ENCODE measurements around the gene SGO2. TPM values are rescaled to one million over a fixed set of nuclear protein-coding genes. Genes with fewer than 3 reads are reported as not detected.

SGO2 gene
- total and polyA plus RNA-seq, 9 of the 15 experiments (the other 6 are each of a cell fraction or from before 2014, with no cell fraction given), result 14.5 to 25.9 (median 16.6) TPM

DNA sequence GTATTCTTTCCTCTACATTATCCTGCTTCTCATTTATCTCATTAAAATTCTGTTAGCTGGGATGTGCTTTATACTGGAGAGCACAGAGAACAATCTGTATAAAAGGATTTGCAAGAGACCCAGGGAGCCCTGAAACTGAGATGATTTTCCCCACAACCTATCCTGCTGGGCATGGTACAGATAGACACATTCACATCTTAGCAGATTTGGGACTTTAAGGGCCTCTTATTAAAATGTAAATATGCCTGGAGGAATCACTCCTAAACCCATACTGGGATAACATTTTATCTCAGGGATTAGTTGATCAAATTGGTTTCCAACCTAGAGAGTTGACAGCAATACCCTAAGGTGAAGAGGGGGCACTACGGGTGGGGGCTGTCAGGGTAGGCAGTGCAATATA, 105.3 kb downstream of the SGO2 start:
- no peaks in the 10 kb centered on the region for H4K20me1 ChIP-seq (replicated peaks; ENCODE audit: control insufficient read depth, insufficient read depth, low read length)
- no peak overlapping the region for H3K9ac ChIP-seq (ENCODE audit: insufficient read depth in 1 of 2, low read depth in 2 of 2, low read length in 2 of 2)
- BruUV-seq (replicated peaks), result no TSS peak
- H2AFZ ChIP-seq (ENCODE audit: low read depth, low read length), result no peak overlapping the region
- FAIRE-seq, result no peak
- no peaks in the 10 kb centered on the region for H3K9me1 ChIP-seq (ENCODE audit: control insufficient read depth, insufficient read depth, low read length)
- H3K4me3 ChIP-seq, result no peak overlapping the region
- H3K4me2 ChIP-seq (ENCODE audit: insufficient read depth, low read length), result no peak overlapping the region
- no peaks in the 10 kb centered on the region for H3K79me2 ChIP-seq (ENCODE audit: control insufficient read depth, insufficient read depth, low read length)
- no peaks in the 10 kb centered on the region; a peak in 2 of 5 replicates for H3K4me1 ChIP-seq (replicated peaks in 1 of 2; ENCODE audit: control insufficient read depth in 2 of 2, insufficient read depth in 2 of 2, low read length in 2 of 2)
- no peak overlapping the region for H3K27ac ChIP-seq (ENCODE audit: extremely low read depth, low read depth, low read length)
- DNase-seq (ENCODE audit: extremely low read depth in 1 of 4, low spot score in 3 of 4), result no peak
- 10% methylated on average over 1 of the region's 1 CpG for WGBS (ENCODE audit: insufficient coverage, low coverage, missing lambda C conversion rate)
- no peak for TF ChIP-seq FOS (IDR thresholded peaks at IDR 0.05; ENCODE audit: extremely low read depth, insufficient read length)
- no peak for TF ChIP-seq HNRNPK (IDR thresholded peaks at IDR 0.05; ENCODE audit: low read depth, low read length, poor library complexity, severe bottlenecking)
- TF ChIP-seq POLR2G (IDR thresholded peaks at IDR 0.05; ENCODE audit: low read depth, low read length), result no peak
- TF ChIP-seq ERF (CRISPR knock-in tag; IDR thresholded peaks at IDR 0.05), result no peak
- TF ChIP-seq, protein P1, sequence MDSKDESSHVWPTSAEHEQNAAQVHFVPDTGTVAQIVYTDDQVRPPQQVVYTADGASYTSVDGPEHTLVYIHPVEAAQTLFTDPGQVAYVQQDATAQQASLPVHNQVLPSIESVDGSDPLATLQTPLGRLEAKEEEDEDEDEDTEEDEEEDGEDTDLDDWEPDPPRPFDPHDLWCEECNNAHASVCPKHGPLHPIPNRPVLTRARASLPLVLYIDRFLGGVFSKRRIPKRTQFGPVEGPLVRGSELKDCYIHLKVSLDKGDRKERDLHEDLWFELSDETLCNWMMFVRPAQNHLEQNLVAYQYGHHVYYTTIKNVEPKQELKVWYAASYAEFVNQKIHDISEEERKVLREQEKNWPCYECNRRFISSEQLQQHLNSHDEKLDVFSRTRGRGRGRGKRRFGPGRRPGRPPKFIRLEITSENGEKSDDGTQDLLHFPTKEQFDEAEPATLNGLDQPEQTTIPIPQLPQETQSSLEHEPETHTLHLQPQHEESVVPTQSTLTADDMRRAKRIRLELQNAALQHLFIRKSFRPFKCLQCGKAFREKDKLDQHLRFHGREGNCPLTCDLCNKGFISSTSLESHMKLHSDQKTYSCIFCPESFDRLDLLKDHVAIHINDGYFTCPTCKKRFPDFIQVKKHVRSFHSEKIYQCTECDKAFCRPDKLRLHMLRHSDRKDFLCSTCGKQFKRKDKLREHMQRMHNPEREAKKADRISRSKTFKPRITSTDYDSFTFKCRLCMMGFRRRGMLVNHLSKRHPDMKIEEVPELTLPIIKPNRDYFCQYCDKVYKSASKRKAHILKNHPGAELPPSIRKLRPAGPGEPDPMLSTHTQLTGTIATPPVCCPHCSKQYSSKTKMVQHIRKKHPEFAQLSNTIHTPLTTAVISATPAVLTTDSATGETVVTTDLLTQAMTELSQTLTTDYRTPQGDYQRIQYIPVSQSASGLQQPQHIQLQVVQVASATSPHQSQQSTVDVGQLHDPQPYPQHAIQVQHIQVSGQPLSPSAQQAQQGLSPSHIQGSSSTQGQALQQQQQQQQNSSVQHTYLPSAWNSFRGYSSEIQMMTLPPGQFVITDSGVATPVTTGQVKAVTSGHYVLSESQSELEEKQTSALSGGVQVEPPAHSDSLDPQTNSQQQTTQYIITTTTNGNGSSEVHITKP (IDR thresholded peaks at IDR 0.05; ENCODE audit: partially characterized antibody), result no peak
- no peak for TF ChIP-seq TAF1 (IDR thresholded peaks at IDR 0.05; ENCODE audit: control insufficient read depth, extremely low read depth, insufficient read depth, low read length, severe bottlenecking)
- TF ChIP-seq, protein P2, sequence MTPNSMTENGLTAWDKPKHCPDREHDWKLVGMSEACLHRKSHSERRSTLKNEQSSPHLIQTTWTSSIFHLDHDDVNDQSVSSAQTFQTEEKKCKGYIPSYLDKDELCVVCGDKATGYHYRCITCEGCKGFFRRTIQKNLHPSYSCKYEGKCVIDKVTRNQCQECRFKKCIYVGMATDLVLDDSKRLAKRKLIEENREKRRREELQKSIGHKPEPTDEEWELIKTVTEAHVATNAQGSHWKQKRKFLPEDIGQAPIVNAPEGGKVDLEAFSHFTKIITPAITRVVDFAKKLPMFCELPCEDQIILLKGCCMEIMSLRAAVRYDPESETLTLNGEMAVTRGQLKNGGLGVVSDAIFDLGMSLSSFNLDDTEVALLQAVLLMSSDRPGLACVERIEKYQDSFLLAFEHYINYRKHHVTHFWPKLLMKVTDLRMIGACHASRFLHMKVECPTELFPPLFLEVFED (CRISPR knock-in tag; conservative IDR thresholded peaks at IDR 0.05), result no peak
- no peak for TF ChIP-seq ZBTB8A (IDR thresholded peaks at IDR 0.05; ENCODE audit: partially characterized antibody)
- ATAC-seq, result no peak
- intact Hi-C loops (cut with micrococcal nuclease) (no loop called here), in situ Hi-C loops (cut with MboI) (no loop called here)
- POLR2A ChIA-PET, result interaction anchor here (0.9 kb wide), 1 partner anchor 13 kb away, joined by 3 read pairs; no protein-coding TSS in a partner anchor
- no peaks in the 10 kb centered on the region; a peak in 2 of 5 replicates for H3K27me3 ChIP-seq (ENCODE audit: control insufficient read depth in 2 of 2, insufficient read depth in 2 of 2, low read length in 2 of 2)
- no peaks in the 10 kb centered on the region for H3K9me3 ChIP-seq (replicated peaks; ENCODE audit: control insufficient read depth, insufficient read depth, low read depth, low read length)
- H3K36me3 ChIP-seq (ENCODE audit: control insufficient read depth, insufficient read depth, low read length), result no peaks in the 10 kb centered on the region
- CTCF ChIA-PET (ENCODE audit: low intra/inter-chr PET ratio), result no interaction called here

Other genes with a start within 250 kb of the SGO2 start
- gene SPATS2L, start 219.5 kb upstream of the SGO2 start, total RNA-seq (2014; rRNA removed), result 23.3 and 26.1 TPM in 2 replicates
- gene SPATS2L, start 219.5 kb upstream of the SGO2 start, total RNA-seq (2014; rRNA removed; fragmentation: Illumina TruSeq; extraction: Trizol), result 24.9 and 29.4 TPM in 2 replicates
- gene SPATS2L, start 219.5 kb upstream of the SGO2 start, total RNA-seq (2015; rRNA removed; fragmentation: Illumina TruSeq; extraction: Trizol), result 23.4 and 24.5 TPM in 2 replicates
- 25.8 and 29.1 TPM in 2 replicates for gene SPATS2L, start 219.5 kb upstream of the SGO2 start, total RNA-seq (2021)
- 34.6 and 41.4 TPM in 2 replicates for gene SPATS2L, start 219.5 kb upstream of the SGO2 start, polyA plus RNA-seq (2011; rRNA removed)
- gene SPATS2L, start 219.5 kb upstream of the SGO2 start, polyA plus RNA-seq (2014; fragmentation: Illumina TruSeq; extraction: Trizol), result 34.2 and 41.5 TPM in 2 replicates
- gene SPATS2L, start 219.5 kb upstream of the SGO2 start, polyA plus RNA-seq (2014; fragmentation: Nextera tagmentation; extraction: Ambion mirVana), result 10 to 100 TPM; 11.3 to 11.6 TPM
- 28.0 and 33.4 TPM in 2 replicates for gene SPATS2L, start 219.5 kb upstream of the SGO2 start, polyA plus RNA-seq (2014; rRNA removed)
- 4.2 and 4.3 TPM in 2 replicates for gene KCTD18, start 16.1 kb upstream of the SGO2 start, total RNA-seq (2014; rRNA removed)
- gene KCTD18, start 16.1 kb upstream of the SGO2 start, total RNA-seq (2014; rRNA removed; fragmentation: Illumina TruSeq; extraction: Trizol), result 4.4 and 4.9 TPM in 2 replicates
- 4.6 and 5.4 TPM in 2 replicates for gene KCTD18, start 16.1 kb upstream of the SGO2 start, total RNA-seq (2015; rRNA removed; fragmentation: Illumina TruSeq; extraction: Trizol)
- 3.0 and 3.8 TPM in 2 replicates for gene KCTD18, start 16.1 kb upstream of the SGO2 start, total RNA-seq (2021)
- 2.6 and 3.2 TPM in 2 replicates for gene KCTD18, start 16.1 kb upstream of the SGO2 start, polyA plus RNA-seq (2011; rRNA removed)
- gene KCTD18, start 16.1 kb upstream of the SGO2 start, polyA plus RNA-seq (2014; fragmentation: Illumina TruSeq; extraction: Trizol), result 3.6 and 3.8 TPM in 2 replicates
- gene KCTD18, start 16.1 kb upstream of the SGO2 start, polyA plus RNA-seq (2014; fragmentation: Nextera tagmentation; extraction: Ambion mirVana), result under 1 TPM; 0.39 to 0.43 TPM
- 3.3 and 3.8 TPM in 2 replicates for gene KCTD18, start 16.1 kb upstream of the SGO2 start, polyA plus RNA-seq (2014; rRNA removed)
- 0.16 TPM in 1 of 2 replicates, not detected in the other for gene AOX1, start 59.8 kb downstream of the SGO2 start, total RNA-seq (2014; rRNA removed)
- not detected in 2 replicates for gene AOX1, start 59.8 kb downstream of the SGO2 start, total RNA-seq (2014; rRNA removed; fragmentation: Illumina TruSeq; extraction: Trizol)
- not detected in 2 replicates for gene AOX1, start 59.8 kb downstream of the SGO2 start, total RNA-seq (2015; rRNA removed; fragmentation: Illumina TruSeq; extraction: Trizol)
- gene AOX1, start 59.8 kb downstream of the SGO2 start, total RNA-seq (2021), result 0.55 and 0.69 TPM in 2 replicates
- gene AOX1, start 59.8 kb downstream of the SGO2 start, polyA plus RNA-seq (2011; rRNA removed), result 0.10 and 0.20 TPM in 2 replicates
- gene AOX1, start 59.8 kb downstream of the SGO2 start, polyA plus RNA-seq (2014; fragmentation: Illumina TruSeq; extraction: Trizol), result not detected in 2 replicates
- under 1 TPM in 1 of 2 experiments, not detected in 1; 0.20 TPM for gene AOX1, start 59.8 kb downstream of the SGO2 start, polyA plus RNA-seq (2014; fragmentation: Nextera tagmentation; extraction: Ambion mirVana)
- gene AOX1, start 59.8 kb downstream of the SGO2 start, polyA plus RNA-seq (2014; rRNA removed), result not detected in 2 replicates

All from K562 (cell line).